GM18951 (cell line): ENCODE data around the gene TEN1.

Experiments
- POLR2A ChIP-seq: IDR thresholded peaks from 4 replicates; pipeline ENCODE4 v1.6.1; 2011; ENCODE audit warnings: mild to moderate bottlenecking; ENCODE audit not compliant: insufficient read length, insufficient read depth; ENCODE audit errors: extremely low read depth
- in situ Hi-C: fragments of 300-500 bp; cut with MboI; formaldehyde crosslinking; loops from one replicate; pipeline ENCODE4 v1.12.0; 2022; ENCODE audit warnings: low sequenced_read_pairs, mixed read lengths, inconsistent platforms; ENCODE audit not compliant: unreplicated experiment

TEN1 gene

DNA sequence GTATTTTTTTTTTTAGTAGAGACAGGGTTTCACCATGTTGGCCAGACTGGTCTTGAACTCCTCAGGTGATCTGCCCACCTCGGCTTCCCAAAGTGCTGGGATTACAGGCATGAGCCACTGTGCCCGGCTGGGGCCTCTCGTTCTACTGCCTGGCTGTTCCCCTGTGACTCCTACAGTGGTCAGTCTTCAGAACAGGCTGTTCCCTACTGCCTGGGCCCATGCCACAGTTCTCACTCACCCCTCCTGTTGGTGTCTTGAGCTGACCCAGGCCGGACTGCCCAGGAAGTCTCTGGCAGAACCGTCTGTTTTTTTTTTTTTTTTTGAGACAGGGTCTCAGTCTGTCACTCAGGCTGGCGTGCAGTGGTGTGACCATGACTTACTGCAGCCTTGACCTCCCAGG lies 24.9 kb downstream of the TEN1 start:
- TF ChIP-seq POLR2A = no peak
- in situ Hi-C loops = loop anchor here (10.0 kb wide), 1 partner anchor 89 kb away; no protein-coding TSS in a partner anchor

DNA sequence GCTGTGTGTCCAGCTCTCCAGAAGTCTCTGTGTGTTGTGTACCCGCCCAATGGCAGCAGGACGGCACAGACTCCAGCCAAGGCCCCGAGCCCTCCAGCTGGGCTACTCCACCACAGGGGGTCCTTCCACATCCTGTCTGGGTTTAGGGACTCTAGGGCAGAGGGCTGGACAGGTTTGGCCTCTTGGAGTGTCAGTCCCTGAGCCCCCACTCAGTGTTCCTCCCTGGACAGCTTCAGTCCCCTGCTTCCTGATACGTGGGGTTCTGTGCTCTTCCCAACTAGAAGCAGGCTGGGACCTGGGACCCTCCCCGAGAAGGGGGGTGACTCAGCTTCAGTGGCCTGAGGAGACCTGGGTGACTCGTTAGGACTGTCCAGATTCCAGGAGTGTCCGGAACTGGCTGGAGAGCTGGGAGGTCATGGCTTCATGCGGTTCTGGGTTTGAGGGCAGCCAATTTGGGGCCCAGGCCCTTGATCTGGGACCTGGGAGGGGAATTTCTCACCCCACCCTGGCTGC lies 25.8 kb downstream of the TEN1 start:
- in situ Hi-C loops = loop anchor here (10.0 kb wide), 1 partner anchor 90 kb away; no protein-coding TSS in a partner anchor
- no peak for TF ChIP-seq POLR2A

DNA sequence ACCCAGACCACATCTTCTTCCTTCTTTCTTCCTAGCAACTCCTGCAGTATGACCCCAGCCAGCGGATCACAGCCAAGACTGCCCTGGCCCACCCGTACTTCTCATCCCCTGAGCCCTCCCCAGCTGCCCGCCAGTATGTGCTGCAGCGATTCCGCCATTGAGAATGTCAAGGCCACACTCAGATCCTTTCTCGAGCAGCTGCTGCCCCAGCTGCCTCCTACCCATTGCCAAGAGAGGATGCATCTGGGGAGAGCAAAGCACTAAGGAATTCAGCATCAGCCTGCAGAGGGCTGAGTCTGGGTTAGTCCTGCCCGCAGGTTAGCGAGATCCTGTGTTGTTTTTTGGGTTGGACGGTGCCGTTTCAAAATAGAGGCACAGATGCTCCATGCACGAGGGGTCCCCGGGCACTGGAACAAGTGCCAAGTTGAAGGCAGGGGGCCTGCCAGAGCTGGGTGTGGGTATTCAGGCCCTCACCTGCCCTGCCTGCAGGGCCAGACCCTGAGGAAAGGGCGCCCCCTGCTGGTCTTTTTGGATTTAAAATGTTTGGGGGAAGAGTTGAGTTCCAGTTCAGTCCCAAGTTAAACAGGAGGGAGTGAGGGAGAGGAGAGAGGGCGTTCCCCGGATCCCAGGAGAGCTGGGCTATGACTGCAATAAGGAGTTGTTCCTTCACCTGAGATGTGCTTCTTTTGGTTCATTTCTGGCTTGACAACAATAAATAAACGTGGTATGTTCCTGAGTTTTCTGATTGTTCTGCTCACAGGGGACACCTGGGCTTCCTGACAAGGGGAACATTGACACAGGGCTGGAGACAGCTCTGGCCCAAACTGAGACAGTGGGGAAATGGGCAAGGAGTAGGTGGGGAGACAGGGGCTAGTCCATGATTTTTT lies 26.5 kb downstream of the TEN1 start:
- in situ Hi-C loops = loop anchor here (10.0 kb wide), 1 partner anchor 91 kb away; no protein-coding TSS in a partner anchor
- no peak for TF ChIP-seq POLR2A

DNA sequence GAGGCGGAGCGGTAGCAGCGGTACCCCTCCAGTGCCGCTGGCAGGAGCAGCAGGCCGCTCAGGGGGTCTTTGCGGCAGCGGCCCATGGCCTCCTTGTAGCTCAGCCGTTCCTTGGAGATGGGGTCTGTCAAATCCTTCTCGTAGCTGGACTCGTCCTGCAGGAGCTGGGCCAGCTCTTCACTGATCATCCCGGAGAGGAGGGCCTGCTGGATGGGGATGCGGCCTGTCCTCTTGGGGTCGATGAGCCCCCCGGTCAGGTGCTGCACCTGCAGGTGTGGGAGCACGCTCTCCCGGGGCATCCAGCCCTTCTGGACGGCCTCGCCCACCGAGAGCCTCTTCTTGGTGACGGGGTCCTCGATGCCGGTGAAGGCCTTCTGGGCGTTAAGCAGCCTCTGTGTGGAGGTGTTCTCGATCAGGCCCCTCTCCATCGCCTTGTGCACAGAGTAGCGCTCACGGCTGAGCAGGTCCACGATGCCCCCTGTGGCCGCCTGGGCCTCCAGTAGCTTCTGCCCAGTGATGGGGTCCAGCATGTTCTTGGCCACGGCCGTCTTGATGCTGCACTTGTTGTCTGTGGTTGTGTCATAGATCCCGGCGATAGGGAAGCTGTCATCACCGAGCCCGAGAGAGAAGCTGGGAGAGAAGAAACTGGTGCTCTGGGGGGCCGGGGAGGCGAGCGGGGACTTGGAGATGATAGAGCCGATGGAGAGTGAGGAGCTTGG lies 28.2 kb downstream of the TEN1 start:
- in situ Hi-C loops = loop anchor here (10.0 kb wide), 1 partner anchor 92 kb away; no protein-coding TSS in a partner anchor
- TF ChIP-seq POLR2A = no peak

DNA sequence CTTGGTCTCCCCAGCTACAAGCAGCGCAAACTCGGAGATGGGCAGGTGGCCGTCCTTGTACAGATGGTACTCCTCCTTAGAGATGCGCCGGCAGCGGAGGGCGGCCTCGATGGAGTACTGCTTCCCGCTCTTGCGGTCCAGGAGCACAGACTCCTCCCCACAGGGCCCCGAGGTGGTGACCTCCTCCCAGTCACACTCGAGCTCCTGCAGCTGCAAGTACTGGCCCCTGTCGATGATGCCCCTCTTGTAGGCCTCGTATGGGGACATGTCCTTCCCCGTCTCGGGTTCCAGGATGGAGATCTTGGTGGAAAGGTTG lies 28.8 kb downstream of the TEN1 start:
- in situ Hi-C loops = loop anchor here (10.0 kb wide), 1 partner anchor 93 kb away; no protein-coding TSS in a partner anchor
- no peak for TF ChIP-seq POLR2A

DNA sequence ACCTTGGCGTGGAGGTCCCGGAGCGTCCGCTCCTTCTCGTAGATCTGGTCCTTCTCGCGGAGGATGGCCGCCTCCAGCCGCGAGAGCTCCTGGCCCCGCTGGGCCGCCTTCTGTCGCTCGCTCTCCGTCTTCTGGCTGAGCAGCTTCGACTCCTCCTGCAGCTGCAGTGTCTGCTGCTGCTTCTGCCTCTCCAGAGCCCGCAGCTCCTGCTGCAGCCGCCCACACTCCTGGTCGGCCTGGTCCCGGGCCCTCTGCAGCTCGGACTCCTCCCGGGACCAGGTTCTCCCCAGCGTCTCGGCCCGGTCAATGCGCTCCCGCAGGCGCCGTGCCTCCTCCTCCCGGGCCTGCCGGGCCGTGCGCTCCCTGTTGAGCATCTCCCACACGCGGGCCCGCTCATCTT lies 29.2 kb downstream of the TEN1 start:
- TF ChIP-seq POLR2A = no peak
- in situ Hi-C loops = loop anchor here (10.0 kb wide), 1 partner anchor 93 kb away; no protein-coding TSS in a partner anchor

DNA sequence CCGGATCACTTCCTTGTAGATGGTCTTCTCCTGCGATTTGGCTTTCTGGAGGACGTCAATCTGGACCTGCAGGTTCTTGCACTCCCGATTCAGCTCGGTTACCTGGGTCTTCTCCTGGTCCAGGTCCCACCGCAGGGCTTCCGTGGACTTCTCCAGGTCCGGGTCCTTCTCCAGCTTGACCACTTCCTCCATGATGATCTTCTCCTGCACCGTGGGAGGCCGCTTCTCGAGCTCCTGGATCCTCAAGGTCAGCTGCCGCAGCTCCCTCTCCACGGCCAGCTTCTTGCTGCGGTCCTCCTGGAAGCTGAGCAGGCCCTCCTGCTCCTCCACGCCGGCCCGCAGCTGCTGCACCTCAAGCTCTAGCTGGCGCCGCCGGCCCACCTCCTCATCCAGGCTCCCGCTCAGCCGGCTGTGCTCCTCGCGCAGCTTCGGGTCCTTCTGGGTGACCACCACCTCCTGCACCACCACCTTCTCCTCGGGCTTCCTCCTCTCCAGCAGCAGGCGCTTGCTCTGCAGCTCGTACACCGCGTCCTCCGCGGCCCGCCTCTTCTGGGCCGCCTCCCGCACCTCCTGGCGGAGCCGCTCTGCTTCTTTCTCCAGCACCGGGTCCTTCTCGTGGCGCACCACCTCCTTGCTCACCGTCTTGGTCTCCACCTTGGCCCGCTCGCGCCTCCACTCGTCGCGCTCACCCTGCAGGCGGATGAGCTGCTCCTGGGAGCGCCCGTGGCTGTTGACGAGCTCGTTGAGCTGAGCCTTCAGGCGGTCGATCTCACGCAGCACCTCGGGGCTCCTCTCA lies 29.8 kb downstream of the TEN1 start:
- in situ Hi-C loops = loop anchor here (10.0 kb wide), 1 partner anchor 94 kb away; no protein-coding TSS in a partner anchor
- no peak for TF ChIP-seq POLR2A

DNA sequence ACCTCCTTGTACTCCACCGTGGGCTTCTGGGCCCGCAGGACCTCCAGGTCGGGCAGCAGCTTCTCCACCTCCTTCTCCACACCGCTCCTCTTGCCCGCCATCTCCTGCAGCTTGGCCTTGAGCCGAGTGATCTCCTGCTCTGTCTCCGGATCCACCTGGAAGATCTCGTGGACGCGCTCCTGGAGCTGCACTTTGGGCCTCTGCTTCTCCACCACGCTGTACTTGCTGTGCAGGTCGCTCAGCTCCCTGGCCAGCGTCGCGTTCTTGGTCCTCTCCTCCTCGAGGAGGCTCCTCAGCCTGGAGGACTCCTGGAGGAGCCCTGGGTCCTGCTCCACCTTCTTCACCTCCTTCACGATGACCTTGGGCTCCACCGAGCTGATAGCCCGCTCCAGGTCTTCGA lies 30.4 kb downstream of the TEN1 start:
- no peak for TF ChIP-seq POLR2A
- in situ Hi-C loops = loop anchor here (10.0 kb wide), 1 partner anchor 95 kb away; no protein-coding TSS in a partner anchor

DNA sequence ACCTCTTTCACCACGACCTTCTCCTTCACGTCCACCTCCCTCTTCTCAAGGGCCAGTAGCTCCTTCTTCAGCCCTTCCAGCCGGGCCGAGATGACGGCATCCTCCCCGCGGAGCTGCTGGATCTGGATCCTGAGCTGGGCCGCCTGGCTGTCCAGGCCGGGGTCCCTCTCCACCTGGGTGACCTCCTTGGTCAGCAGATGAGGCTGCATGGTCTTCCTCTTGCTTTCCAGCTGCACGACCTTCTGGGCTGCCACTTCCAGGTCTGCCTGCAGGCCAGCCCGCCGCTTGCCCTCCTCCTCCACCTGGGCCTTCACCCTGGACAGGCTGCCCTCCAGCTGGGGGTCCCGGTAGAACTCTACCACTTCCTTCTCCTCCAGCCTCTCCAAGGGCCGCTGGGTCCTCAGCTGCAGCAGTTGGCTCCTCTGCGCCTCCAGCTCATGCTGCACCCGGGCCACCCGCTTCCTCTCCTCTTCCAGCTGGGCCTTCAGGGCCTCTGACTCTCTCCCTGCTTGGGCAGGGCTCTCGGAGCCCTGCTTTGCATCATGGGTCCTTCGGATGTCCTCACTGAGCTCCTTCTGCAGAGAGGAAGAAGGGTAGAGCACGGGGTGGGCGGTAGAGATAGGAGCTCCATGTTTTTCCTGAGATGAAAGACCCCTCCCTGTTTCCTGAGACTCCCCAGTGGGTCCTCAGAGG lies 31.1 kb downstream of the TEN1 start:
- TF ChIP-seq POLR2A = no peak
- in situ Hi-C loops = loop anchor here (10.0 kb wide), 2 partner anchors 95 to 285 kb away; no protein-coding TSS in a partner anchor

DNA sequence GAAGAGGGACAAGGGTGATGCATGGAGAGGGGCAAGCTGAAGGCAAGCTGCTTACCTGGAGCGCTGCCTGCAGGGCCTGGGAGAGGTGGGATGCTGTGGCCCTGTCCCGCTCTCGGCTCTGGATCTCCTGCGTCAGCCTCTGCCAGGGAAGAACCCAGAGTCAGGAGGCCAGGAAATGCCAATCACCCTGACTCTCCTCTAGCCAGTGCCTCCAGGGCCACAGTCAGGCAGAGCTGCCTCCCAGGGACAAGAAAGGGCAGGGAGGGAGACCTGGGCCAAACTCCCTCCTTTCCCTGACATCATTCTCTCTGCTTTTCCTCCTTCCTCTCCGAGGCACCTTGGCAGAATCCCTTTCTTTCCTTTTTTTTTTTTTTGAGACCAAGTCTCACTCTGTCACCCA lies 32.9 kb downstream of the TEN1 start:
- in situ Hi-C loops = loop anchor here (10.0 kb wide), 1 partner anchor 283 kb away; no protein-coding TSS in a partner anchor
- no peak for TF ChIP-seq POLR2A

DNA sequence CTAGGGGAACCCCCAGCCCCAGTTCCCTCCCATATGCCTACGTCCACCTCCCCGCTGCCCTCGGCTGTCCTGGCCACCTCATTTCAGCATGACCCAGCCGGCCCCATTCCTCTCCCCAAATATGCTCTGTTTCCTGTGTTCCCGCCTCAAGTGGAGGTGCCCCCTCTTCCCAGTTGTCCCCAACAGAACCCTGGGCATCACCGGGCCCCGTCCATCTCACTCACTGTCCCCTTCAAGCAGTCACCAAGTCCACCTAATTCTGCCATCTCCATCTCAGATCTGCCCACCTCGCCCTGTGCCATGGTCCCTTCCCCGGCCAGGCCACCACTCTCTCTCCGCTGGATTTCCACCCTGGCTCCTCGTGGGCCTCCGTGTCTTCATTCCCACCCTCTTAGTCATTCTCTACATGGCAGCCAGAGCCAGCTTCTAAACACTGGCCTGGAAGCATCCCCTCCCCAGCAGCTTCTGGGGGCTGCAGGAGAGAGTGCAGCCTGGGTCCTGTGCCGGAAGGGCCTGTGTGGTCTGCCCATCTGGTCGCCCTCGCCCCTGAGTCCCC lies 34.4 kb downstream of the TEN1 start:
- in situ Hi-C loops = loop anchor here (10.0 kb wide), 1 partner anchor 281 kb away; no protein-coding TSS in a partner anchor

More for the DNA sequence above, 34.4 kb downstream of the TEN1 start:
- no peak for TF ChIP-seq POLR2A
